Medulla oblongata (tissue), 1 donor: Measurements from ENCODE around the gene ACTA1.
"Not testable (repeated sequence)": the region's sequence is repeated elsewhere in the genome, so short reads cannot be mapped to it uniquely, and the experiment has no call there.

Experiments
- DNase-seq: peaks from one replicate; pipeline ENCODE4 v3.0.0-alpha.2; 2015; ENCODE audit errors: extremely low spot score

The ACTA1 gene

GRCh38 chr1:229434005-229434640 is at the start of gene ACTA1:
ACTA1 (minus strand) TSS chr1:229434094; CDS start chr1:229433115, 979 bp downstream.
- no peak for DNase-seq

GRCh38 chr1:229482511-229482910 is 48.6 kb upstream of the ACTA1 start:
- no peak for DNase-seq

- DNase-seq = no peak
These were observed 46.6 kb upstream of the ACTA1 start for GRCh38 chr1:229480495-229480894.

GRCh38 chr1:229479660-229480399 is 45.9 kb upstream of the ACTA1 start:
- no peak for DNase-seq

GRCh38 chr1:229478852-229479251 is 45.0 kb upstream of the ACTA1 start:
- DNase-seq = no peak

GRCh38 chr1:229475859-229476258 is 42.0 kb upstream of the ACTA1 start:
- DNase-seq = not testable (repeated sequence)

GRCh38 chr1:229474509-229474908 is 40.6 kb upstream of the ACTA1 start:
- DNase-seq = no peak

GRCh38 chr1:229471175-229471574 is 37.3 kb upstream of the ACTA1 start:
- no peak for DNase-seq

- no peak for DNase-seq
These were observed 36.6 kb upstream of the ACTA1 start for GRCh38 chr1:229470406-229471043.

- no peak for DNase-seq
These were observed 33.0 kb upstream of the ACTA1 start for GRCh38 chr1:229466887-229467286.

GRCh38 chr1:229464672-229465071 is 30.8 kb upstream of the ACTA1 start:
- no peak for DNase-seq

- peak; percentile 50 for DNase-seq
These were observed 27.3 kb upstream of the ACTA1 start for GRCh38 chr1:229461032-229461668.

- DNase-seq = no peak
These were observed 25.9 kb upstream of the ACTA1 start for GRCh38 chr1:229459815-229460214.

- DNase-seq = no peak
These were observed 23.5 kb upstream of the ACTA1 start for GRCh38 chr1:229457436-229457835.

- DNase-seq = no peak
These were observed 22.1 kb upstream of the ACTA1 start for GRCh38 chr1:229456016-229456415.

- no peak for DNase-seq
These were observed 20.2 kb upstream of the ACTA1 start for GRCh38 chr1:229454056-229454455.

GRCh38 chr1:229452956-229453801 is 19.3 kb upstream of the ACTA1 start:
- no peak for DNase-seq

- no peak for DNase-seq
These were observed 15.0 kb upstream of the ACTA1 start for GRCh38 chr1:229448845-229449244.

GRCh38 chr1:229448354-229448753 is 14.5 kb upstream of the ACTA1 start:
- DNase-seq = no peak

- no peak for DNase-seq
These were observed 13.9 kb upstream of the ACTA1 start for GRCh38 chr1:229447809-229448252.

GRCh38 chr1:229445828-229446227 is 11.9 kb upstream of the ACTA1 start:
- no peak for DNase-seq
